DMS 273 treated with DMSO at 0.1 percent for 48 hours (cell line): Measurements from ENCODE around the gene BACH2.
"Not testable (repeated sequence)": the region's sequence is repeated elsewhere in the genome, so short reads cannot be mapped to it uniquely, and the experiment has no call there.

Experiments
- DNase-seq: peaks from one replicate; lab custom pipeline; 2025; lab: John Stamatoyannopoulos, UW

Gene BACH2

DNA sequence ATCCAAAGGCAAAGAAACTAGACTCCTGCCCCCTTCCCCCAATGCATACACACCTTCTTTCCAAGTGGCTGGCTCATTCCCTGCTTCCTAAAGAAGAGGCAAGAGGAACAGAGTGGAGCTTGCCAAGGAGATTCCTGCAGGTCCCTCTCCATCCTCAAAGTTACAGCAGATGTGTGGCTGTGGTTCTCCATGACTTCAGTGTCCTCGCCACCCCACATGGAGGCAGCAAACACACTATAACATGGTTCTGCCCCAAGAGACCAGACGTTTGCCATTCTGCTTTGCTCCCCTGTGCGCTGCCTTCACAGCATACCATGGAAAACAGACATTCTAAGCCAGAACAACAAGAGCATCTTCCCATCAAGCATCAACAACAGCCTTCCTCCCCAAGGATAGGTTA is 84.4 kb downstream of the BACH2 start:
- DNase-seq: no peak

DNA sequence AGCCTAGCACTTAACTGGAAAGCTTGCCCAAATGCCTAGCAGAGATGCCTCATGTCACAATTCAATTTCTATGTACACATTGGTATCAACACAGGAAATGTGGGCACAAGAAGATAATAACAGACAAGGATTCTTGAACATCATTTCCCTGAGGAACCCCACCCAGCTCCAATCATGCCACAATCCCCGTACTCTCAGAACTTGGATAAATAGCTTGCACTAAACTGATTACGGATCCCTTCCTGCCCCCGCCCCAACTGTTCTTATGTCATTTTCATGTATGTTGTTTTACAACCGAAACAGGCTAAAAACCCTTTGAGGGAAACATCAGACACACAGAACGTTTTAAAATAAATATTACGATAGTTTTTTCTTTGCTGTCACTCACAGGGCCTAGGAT is 87.1 kb downstream of the BACH2 start:
- DNase-seq: no peak

DNA sequence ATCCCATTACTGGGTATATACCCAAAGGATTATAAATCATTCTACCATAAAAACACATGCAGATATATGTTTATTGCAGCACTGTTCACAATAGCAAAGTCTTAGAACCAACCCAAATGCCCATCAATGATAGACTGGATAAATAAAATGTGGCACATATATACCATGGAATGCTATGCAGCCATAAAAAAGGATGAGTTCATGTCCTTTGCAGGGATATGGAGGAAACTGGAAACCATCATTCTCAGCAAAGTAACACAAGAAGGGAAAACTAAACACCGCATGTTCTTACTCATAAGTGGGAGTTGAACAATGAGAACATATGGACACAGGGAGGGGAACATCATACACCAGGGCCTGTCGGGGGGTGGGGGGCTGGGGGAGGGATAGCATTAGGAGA is 88.0 kb downstream of the BACH2 start:
- not testable (repeated sequence) for DNase-seq

DNA sequence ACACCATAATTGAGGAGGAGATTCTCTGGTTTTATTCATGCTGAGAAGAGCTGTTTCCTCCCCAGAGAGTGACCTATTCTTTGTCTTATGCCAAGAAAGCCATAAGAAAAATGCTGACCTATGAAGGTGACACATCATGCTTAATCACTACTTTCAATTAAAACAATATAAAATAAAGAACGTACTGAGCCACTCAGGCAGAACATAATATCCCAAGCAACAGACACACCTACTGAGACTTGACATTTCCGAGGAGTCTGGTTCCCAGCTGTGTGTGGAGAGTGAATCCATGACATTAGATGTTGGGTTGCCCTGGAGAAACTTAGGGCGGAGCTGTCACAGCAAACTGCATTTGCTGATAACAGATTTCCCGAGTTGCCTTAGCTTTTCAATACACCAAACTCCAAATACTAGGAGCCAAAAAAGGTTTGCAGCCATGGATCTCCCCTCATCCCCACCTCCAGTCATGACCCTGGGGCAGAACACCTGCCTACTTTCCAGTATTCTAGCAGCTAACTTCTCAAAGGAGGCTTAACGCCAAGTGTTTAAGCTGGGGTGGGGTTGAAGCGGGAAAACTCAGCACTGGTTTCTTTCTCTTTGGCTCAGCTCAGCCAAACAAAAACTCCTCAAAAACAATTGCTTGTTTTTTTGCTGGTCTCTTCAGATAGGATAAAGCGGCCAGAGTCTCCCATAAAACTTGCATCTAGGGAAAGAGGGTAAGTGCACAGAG is 92.2 kb downstream of the BACH2 start:
- DNase-seq: no peak

DNA sequence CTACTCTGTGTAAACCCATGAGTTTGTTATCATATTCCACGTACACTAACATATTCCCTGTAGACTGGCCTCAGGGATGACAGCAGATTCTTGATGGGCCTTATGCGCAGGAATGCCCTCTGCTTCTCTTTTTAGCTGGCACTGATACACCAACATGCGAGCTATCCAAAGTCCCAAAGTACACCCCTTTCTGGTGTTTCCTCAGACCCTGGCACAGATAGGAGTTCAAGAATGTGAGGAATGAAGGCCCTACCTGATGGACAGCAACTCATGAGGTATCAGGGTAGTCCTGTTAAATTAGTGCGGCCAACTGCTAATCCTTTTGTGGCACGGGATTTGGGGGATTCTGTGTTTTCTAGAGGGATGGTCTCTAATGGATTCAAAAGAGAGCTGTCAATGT is 93.0 kb downstream of the BACH2 start:
- DNase-seq: no peak

DNA sequence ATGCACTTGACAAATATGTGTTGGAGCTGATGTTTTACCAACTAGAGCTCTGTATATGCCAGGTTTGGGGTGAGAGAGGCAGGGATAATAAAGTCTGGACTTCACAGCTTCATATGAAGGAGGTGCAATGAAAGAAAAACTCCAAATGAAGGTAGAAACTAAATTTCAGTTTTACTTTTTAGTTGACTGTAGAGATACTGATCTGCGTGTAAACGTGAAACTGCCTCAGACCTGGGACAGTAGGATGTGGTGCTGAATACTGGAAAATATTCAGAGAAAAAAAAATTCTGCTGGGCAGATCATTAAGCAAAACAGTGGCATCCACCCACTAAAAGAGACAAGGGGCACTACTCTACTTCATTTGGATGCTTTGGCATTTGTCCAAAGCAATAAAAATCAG is 94.5 kb downstream of the BACH2 start:
- no peak for DNase-seq

DNA sequence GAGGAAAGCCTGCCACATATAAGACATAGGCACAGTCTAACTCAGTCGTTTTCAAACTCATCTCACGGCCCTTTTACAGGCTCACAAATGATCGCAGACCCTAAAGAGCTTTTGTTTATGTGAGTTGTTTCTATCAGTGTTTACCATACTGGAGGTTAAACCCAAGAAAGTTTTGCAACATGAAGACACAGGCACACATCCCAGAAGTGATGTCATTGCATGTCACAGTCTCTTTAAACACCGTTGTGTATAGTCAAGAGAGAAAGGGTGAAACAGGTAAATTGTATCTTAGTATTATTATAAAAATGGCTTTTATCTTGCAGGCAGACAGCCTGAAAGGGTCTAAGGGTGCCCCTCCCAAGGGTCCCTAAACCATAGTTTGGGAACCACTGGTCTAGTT is 96.7 kb downstream of the BACH2 start:
- DNase-seq: no peak

DNA sequence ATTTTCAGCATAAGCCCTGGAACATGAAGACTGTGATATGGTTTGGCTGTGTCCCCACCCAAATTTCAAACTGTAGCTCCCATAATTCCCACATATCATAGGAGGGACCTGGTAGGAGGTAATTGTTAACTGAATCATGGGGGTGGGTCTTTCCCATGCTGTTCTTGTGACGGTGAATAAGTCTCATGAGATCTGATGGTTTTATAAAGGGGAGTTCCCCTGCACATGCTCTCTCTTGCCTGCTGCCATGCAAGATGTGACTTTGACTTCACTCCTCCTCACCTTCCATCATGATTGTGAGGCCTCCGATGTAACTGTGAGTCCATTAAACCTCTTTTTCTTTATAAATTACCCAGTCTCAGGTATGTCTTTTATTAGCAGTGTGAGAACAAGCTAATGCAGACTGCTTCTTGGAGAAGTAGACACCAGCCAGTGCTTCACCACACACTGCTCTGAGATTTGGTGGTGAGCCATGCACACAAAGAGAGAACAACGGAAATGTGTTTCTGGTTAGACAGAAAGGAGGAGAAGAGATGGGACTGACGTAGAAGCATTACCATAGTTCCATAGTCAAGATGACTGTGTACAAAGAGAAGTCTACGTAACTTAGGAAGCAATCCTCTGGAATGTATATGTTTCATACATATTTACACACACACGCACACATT is 97.8 kb downstream of the BACH2 start:
- no peak for DNase-seq

DNA sequence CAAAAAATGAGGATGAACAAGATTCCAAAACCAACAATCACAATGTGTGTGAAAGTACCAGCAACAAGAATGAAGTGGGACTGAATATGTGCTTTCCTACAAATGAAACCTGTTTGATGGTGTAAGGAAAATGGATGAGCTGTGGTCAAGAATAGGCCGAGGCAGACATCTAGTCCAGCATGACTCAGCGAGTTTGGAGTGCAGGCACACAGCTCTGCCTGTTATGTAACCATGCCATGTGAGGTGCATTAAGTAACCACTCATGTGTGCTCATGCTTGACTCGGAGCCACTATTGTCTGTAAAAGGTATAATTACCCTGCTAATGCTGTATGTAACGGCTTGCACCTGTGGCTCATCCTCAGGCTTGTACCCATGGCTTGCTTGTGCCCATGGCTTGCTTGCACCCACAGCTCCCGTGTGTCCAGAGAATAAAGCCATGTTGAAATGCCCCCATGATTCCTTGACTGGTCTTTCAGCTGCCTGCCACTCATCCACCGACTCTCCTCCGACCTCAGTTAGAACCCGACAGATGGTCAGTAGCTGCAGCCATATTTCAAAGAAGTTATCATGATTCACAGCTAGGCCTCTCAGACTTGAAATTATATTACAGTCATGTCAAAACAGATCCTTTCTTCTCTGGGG is 98.7 kb downstream of the BACH2 start:
- no peak for DNase-seq

DNA sequence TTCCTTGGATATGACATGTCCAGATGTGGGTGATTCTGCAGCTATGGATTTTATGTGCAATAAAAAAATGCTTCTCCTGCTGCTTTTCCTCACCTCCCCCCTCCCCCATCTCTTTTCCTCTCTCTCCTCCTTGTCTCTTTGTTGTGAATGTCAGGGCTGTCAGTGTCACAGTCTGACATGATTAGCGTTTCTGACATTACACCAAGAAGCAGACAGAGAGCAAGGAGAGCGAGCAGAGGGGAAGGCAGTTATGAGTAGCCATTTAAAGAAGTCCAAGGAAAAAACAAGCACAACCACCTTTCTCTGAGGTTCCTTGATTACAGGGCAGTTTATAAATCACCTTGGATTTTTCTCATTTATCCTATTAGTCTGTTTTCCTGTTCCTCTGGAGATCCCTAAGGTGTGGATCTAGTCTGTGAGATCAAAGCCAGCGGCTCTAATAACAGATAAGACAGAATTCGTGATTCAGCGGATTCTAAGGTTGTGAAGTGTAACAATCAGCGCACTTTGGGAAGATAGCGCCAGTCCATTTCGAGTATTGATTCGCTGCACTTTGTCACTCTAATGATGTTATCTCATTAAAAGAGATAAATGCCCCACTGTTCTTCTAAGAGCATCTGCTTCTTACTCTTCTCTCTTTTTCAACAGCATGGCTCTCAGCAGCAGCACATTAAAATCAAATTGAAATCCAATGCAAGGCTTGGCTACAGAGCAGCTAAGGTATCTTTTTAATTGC is 101.4 kb downstream of the BACH2 start:
- no peak for DNase-seq

DNA sequence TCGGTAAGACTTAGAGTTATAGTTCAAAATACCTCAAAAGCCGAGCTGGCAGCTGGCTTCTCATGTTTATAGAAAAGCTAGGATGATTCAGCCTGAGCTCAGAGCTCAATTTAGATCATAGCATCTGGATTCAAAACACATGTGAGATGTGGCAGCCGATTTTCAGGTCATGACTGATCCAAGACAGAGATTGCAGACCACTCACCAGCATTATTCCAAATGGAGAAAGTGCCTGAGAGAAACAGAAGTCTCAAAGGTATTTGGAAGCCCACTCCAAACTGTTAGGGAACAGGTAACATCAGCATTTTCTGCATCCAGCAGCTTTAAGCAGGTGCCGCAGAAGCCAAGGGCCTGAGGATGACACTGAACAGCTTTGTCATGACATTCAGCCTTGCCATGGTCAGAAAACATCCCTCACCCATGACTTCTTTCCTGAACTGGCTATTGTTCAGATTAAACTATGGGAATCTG is 102.2 kb downstream of the BACH2 start:
- no peak for DNase-seq

DNA sequence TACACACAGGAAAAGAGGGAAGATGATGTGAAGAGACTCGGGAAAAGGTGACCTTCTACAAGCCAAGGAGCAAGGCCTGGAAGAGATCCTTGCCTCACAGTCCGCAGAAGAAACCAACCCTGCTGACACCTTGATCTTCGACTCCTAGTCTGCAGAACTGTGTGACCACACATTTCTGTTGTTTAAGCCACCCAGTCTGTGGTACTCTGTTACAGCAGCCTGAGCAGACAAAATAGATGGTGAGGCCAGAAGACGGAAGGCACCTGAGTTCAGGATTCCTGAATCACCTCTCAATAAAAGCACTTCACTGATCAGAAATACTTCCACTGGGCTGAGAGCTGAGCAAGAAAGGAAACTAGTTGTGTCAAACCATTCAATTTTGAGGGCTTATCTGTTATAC is 103.3 kb downstream of the BACH2 start:
- DNase-seq: no peak

DNA sequence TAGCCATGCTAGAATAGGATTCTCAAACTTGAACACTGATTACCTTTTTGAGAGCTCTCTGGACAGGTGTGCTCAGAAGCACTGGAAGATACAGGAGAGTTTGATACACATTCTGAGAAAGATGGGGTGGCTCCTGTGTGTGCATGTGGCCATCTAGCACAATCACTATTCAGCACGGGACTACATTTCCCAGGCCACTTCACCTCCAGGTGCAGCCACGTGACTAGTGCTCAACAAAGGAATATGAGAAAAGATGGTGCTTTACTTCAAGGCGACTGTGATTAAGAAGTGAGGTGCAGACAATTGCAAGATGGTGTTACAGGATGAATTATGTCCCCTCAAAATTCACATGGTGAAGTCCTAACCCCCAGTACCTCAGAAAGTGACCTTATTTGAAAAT is 103.8 kb downstream of the BACH2 start:
- no peak for DNase-seq

DNA sequence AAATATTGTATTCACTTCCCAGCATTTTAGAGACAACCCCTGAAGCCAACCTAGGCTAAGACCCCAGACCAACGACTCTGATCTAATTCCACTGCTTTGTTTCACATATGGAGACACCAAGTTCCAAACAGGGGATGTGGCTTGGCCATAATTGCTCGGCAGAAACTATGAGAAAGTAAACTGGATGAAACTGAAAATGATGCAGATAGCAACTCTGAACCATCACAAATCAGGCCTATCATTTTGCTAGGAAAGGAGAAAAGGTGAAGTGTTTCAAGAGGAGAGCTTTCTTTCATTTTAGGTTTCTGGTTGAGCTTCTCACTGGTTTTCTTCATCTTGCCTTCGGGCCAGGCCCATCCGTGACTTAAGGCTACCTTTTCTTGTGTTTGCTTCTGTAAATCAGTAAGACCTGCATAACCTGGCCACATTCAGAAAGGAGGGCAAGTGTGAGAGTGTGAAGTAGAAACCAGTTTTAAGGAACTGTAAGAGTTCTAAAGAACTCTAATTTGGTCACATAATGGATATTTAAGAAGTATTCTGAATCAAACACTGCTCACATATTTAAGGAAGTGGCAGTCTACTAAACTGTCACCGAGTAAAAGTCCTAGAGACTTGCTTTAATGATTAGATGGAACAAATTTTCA is 105.8 kb downstream of the BACH2 start:
- DNase-seq: no peak

DNA sequence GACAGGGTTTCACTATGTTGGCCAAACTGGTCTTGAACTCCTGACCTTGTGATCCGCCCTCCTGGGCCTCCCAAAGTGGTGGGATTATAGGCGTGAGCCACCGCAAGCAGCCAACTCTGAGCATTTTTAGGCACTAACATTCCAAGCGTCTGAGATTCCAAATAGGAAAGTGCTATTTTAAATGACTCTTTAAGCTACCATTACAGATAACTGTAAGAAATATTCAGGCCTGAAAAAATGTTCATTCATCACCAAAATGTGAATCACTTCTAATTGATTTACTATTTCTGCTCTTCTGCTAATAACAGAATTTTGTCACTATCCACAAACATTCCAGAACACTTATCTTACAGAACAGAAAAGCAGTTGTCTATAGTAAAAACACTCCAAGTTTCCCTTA is 106.5 kb downstream of the BACH2 start:
- DNase-seq: no peak

DNA sequence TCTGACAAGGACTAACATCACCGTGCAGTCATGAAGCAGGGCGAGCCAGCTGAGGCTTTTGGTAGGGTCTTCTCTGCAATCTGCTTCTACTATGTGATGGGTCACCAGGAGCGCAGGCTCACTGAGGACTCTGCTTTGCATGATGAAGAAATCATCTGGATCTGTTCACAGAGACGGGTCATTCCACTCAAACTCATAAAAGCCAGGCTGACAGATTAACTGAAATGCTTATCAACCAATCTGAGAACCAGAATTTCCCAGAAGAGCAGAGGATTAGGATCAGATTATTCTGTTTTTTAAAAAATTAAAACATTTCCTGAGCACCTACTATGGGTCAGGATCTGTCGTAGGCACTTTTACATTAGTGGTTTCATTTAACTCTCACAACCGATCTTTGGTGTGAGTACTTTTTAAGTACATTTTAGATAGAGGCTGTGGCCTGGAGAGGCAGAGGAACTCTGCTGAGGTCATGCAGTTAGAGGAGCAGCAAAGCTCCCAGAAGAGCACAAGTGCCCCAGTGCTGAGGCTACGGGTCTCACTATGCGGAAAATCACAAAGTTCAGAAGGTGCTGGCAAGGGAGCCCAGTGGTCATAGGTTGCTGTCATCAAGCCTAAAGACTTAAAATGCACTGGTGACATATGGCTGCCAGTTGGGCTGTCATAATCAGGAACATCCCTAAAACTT is 109.1 kb downstream of the BACH2 start:
- DNase-seq: no peak

DNA sequence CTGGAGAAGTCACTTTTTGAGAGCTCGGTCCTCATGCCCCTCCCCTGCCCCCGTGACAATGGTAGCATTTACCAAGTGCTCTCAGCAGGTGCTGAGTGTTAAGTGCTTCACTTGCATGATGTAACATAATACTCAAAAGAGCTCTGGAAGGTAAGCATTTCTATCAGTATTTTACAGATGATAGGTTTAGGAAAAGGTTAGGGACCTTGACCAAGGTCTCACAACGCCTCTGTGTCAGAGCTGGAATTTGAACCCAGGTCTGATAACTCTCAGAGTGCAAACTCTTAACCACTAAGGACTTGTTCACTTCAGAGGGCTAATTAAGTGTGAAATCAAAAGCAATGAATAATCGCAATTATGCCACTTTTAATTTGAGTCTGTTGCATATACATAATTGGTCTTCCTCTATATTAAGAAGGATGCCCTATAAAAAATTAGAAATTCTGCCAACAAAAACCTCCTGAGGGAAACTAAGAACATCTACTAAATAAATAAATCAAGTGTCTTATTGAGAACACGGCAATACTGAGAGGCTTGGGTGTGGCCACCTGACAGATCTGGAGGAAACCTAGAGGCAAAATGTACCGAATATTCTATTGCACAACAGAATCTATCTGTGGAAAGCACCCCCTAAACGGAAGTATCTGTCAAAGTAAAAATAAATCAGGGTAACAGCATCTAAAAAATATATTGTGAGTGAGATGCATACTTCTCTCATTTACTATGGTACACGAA is 109.8 kb downstream of the BACH2 start:
- DNase-seq: no peak

DNA sequence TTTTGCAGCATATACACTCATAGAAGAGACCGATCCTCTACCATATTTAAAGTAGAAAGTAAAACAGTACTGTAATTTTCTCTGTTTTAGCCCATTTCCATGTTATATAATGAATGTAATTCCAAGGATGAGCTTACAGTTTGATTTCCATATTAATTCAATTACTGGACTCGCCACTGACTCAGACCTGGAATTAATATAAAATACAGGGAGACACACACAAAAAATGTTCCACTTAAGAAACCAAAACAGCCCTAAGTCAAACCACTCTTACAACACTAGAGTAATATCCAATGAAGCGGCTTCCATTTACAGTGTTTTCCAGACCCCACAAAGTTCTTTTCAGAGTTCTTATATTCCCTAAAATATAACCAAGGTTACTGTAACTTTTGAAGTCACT is 110.6 kb downstream of the BACH2 start:
- DNase-seq: no peak

DNA sequence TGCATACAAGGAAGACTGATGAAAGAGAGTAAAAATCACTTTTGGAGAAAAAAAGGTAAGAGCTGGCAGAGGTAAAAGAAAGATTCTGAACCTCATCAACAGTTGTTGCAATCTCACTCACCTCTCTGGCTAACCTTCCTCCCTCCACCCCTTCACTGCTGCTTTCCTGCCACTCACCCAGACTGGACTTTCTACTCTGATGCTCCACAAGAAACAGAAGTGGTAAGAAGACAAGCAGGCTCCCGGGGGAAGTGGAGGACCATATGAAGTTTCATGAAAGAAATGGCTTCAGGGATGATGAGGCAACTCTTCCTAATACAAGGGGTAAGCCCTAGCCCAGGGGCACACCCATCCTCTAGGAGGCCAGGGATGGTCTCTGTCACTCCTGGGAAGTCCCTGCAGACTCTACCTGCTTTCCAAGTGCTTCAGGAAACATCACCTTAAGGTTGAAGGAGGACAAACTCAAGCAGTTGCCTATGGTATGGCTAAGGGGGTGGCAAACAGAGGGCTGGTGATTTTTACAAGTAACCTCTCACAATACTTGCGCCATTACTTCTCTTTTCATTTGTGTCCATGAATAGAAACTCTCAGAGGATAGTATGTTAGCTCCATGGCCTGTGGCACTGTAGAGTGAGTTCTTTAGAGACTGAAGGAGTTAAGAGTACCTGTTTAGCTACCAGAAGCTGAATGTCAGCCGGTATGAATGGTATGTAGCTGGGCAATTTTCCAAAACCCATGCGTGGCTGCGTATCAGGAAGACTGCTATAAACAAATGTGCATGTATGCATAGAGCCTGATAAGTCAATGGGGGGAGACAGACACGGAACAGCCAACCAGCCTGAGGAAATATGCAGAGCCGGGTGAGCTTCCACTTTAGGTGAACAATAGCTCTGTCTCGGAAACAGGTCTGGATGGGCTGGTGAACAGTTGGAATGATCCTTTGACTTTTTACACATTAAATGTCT is 112.0 kb downstream of the BACH2 start:
- no peak for DNase-seq
